H9 (cell line): ENCODE measurements around the gene TAOK1. TPM values are rescaled to one million over a fixed set of nuclear protein-coding genes. Genes with fewer than 3 reads are reported as not detected.

ENCODE experiments used
- DNase-seq: peaks from one replicate; pipeline ENCODE4 v3.0.0-alpha.2; 2017
- H2AFZ ChIP-seq: one replicate; pipeline ENCODE4 v1.6.1; 2013; ENCODE audit warnings: mild to moderate bottlenecking, low read length, control low read depth, moderate library complexity
- H2AK5ac ChIP-seq: 2 replicates; pipeline ENCODE4 v1.6.1; 2013; ENCODE audit warnings: low read length, control low read depth, mixed read lengths; ENCODE audit not compliant: insufficient read length
- H2BK120ac ChIP-seq: one replicate; pipeline ENCODE4 v1.6.1; 2013; ENCODE audit warnings: low read depth, mild to moderate bottlenecking, low read length, control low read depth, inconsistent platforms; ENCODE audit not compliant: poor library complexity, severe bottlenecking
- H2BK12ac ChIP-seq: 2 replicates; pipeline ENCODE4 v1.6.1; 2013; ENCODE audit warnings: low read length, control low read depth, mixed read lengths, low read depth; ENCODE audit not compliant: insufficient read length
- H2BK15ac ChIP-seq: 2 replicates; pipeline ENCODE4 v1.6.1; 2013; ENCODE audit warnings: low read depth, low read length, control low read depth
- H2BK20ac ChIP-seq: one replicate; pipeline ENCODE4 v1.6.1; 2013; ENCODE audit warnings: low read depth, mild to moderate bottlenecking, low read length, control low read depth, inconsistent platforms; ENCODE audit not compliant: poor library complexity, severe bottlenecking
- H2BK5ac ChIP-seq: 2 replicates; pipeline ENCODE4 v1.6.1; 2013; ENCODE audit warnings: low read length, control low read depth, mixed read lengths; ENCODE audit not compliant: insufficient read length
- H3K14ac ChIP-seq: 2 replicates; pipeline ENCODE4 v1.6.1; 2013; ENCODE audit warnings: low read length, control low read depth; ENCODE audit not compliant: insufficient read depth
- H3K18ac ChIP-seq: 2 replicates; pipeline ENCODE4 v1.6.1; 2013; ENCODE audit warnings: low read depth, mild to moderate bottlenecking, mixed read lengths, low read length, control low read depth; ENCODE audit not compliant: insufficient read length
- H3K23ac ChIP-seq: 2 replicates; pipeline ENCODE4 v1.6.1; 2013; ENCODE audit warnings: low read length, control low read depth, mixed read lengths, low read depth; ENCODE audit not compliant: insufficient read length
- H3K23me2 ChIP-seq: 2 replicates; pipeline ENCODE4 v1.6.1; 2013; ENCODE audit warnings: low read depth, mild to moderate bottlenecking, mixed read lengths, low read length, control low read depth; ENCODE audit not compliant: insufficient read length, poor library complexity, severe bottlenecking
- H3K27ac ChIP-seq: 2 replicates; pipeline ENCODE4 v1.5.1; 2013; ENCODE audit warnings: low read length, control low read depth, mixed read lengths, low read depth; ENCODE audit not compliant: insufficient read length
- H3K27me3 ChIP-seq: 2 replicates; pipeline ENCODE4 v1.6.1; 2013; ENCODE audit warnings: low read length, control low read depth, inconsistent platforms; ENCODE audit not compliant: insufficient read depth
- H3K4ac ChIP-seq: 2 replicates; pipeline ENCODE4 v1.6.1; 2013; ENCODE audit warnings: low read depth, mild to moderate bottlenecking, control low read depth, inconsistent platforms, low read length, moderate library complexity
- H3K4me1 ChIP-seq: 2 replicates; pipeline ENCODE4 v1.6.1; 2013; ENCODE audit warnings: low read length, control low read depth, inconsistent platforms; ENCODE audit not compliant: insufficient read depth
- H3K4me2 ChIP-seq: 2 replicates; pipeline ENCODE4 v1.6.1; 2013; ENCODE audit warnings: low read length, control low read depth, mixed read lengths; ENCODE audit not compliant: insufficient read length, insufficient read depth
- H3K56ac ChIP-seq: 2 replicates; pipeline ENCODE4 v1.6.1; 2013; ENCODE audit warnings: low read depth, mild to moderate bottlenecking, mixed read lengths, low read length, control low read depth; ENCODE audit not compliant: insufficient read length
- H3K79me1 ChIP-seq: 2 replicates; pipeline ENCODE4 v1.6.1; 2013; ENCODE audit warnings: low read depth, mild to moderate bottlenecking, moderate library complexity, low read length, control low read depth, inconsistent platforms; ENCODE audit not compliant: insufficient read depth, poor library complexity, severe bottlenecking
- H3K79me2 ChIP-seq: 2 replicates; pipeline ENCODE4 v1.6.1; 2013; ENCODE audit warnings: low read length, control low read depth, inconsistent platforms; ENCODE audit not compliant: insufficient read depth
- H3K9ac ChIP-seq: 2 replicates; pipeline ENCODE4 v1.6.1; 2013; ENCODE audit warnings: low read length, control low read depth, mixed read lengths; ENCODE audit not compliant: insufficient read length; ENCODE audit errors: extremely low read depth
- H3K9me3 ChIP-seq: one replicate; pipeline ENCODE4 v1.6.1; 2013; ENCODE audit warnings: low read depth, low read length, inconsistent platforms; ENCODE audit not compliant: control insufficient read depth
- H3T11ph ChIP-seq: one replicate; pipeline ENCODE4 v1.6.1; 2013; ENCODE audit warnings: mild to moderate bottlenecking, low read length, control low read depth, inconsistent platforms
- H4K20me1 ChIP-seq: one replicate; pipeline ENCODE4 v1.6.1; 2013; ENCODE audit not compliant: control insufficient read depth, insufficient read length, insufficient read depth
- H4K5ac ChIP-seq: 2 replicates; pipeline ENCODE4 v1.6.1; 2013; ENCODE audit warnings: low read depth, mild to moderate bottlenecking, mixed read lengths, low read length, control low read depth; ENCODE audit not compliant: insufficient read length
- H4K8ac ChIP-seq: replicated peaks from 2 replicates; pipeline ENCODE4 v1.6.1; 2013; ENCODE audit warnings: low read length, control low read depth, mixed read lengths, low read depth; ENCODE audit not compliant: insufficient read length
- H4K91ac ChIP-seq: 2 replicates; pipeline ENCODE4 v1.6.1; 2013; ENCODE audit warnings: low read depth, mild to moderate bottlenecking, moderate library complexity, mixed read lengths, low read length, control low read depth; ENCODE audit not compliant: insufficient read length
- H3K27ac Mint-ChIP-seq, 3 experiments: 2 replicates in 2 of 3; 3 replicates in 1 of 3; pipeline ENCODE4 v1.8.0; 2020 to 2021; ENCODE audit warnings: mixed read lengths in 3 of 3, mild to moderate bottlenecking in 1 of 3, moderate library complexity in 1 of 3
- H3K27me3 Mint-ChIP-seq: 2 replicates; pipeline ENCODE4 v1.8.0; 2021; ENCODE audit warnings: low read depth, mild to moderate bottlenecking, moderate library complexity, mixed read lengths
- H3K36me3 Mint-ChIP-seq, 3 experiments: 2 replicates in 2 of 3; 3 replicates in 1 of 3; pipeline ENCODE4 v1.8.0; 2020 to 2021; ENCODE audit warnings: low read depth in 3 of 3, mixed read lengths in 3 of 3; ENCODE audit not compliant: insufficient read depth in 1 of 3
- H3K4me1 Mint-ChIP-seq, 2 experiments: 2 replicates each; pipeline ENCODE4 v1.8.0; 2020; ENCODE audit warnings: mixed read lengths in 2 of 2
- H3K4me3 Mint-ChIP-seq, 2 experiments: 2 replicates in 1 of 2; 3 replicates in 1 of 2; pipeline ENCODE4 v1.8.0; 2020 to 2021; ENCODE audit warnings: mild to moderate bottlenecking in 2 of 2, mixed read lengths in 2 of 2, moderate library complexity in 1 of 2
- H3K9me3 Mint-ChIP-seq, 2 experiments: 2 replicates in 1 of 2; 3 replicates in 1 of 2; pipeline ENCODE4 v1.8.0; 2020; ENCODE audit warnings: mild to moderate bottlenecking in 2 of 2, mixed read lengths in 2 of 2, moderate library complexity in 1 of 2
- CTCF ChIP-seq: fragments of 200-600 bp; sonication (generic); conservative IDR thresholded peaks from 3 replicates; pipeline ENCODE4 v1.8.0; 2021; ENCODE audit warnings: antibody characterized with exemption, mild to moderate bottlenecking
- WGBS: extraction: QIAGEN DNeasy Blood & Tissue Kit; methylation state at CpG from one replicate; pipeline ENCODE4 v1.1.7; 2013; ENCODE audit warnings: missing lambda C conversion rate, low lambda C conversion rate, mixed read lengths; ENCODE audit not compliant: insufficient read length; ENCODE audit errors: extremely low coverage; 5-methylcytosine and 5-hydroxymethylcytosine counted together
- total RNA-seq: library from RNA; stranded (reverse); gene quantifications from 2 replicates; pipeline ENCODE4 v1.2.1, GENCODE V29; 2021

TAOK1 gene
- total RNA-seq, 1 experiment from 2014 or later, result 93.0 TPM

GRCh38 chr17:29359777-29360176 is 30.4 kb upstream of the TAOK1 start:
- Histone ChIP-seq H3K79me1 (no peaks in the 10 kb centered on the region), H2AK5ac (no peak overlapping the region), H3K18ac (no peak overlapping the region), H3K14ac (no peak overlapping the region), H2BK120ac (no peak overlapping the region), H4K8ac (no peak overlapping the region), H4K20me1 (no peaks in the 10 kb centered on the region), H2BK12ac (no peak overlapping the region), H3K23ac (no peak overlapping the region), H3K4ac (no peak overlapping the region), H2BK20ac (no peak overlapping the region), H3K9ac (no peak overlapping the region), H3K4me2 (no peak overlapping the region), H3K79me2 (no peaks in the 10 kb centered on the region), H3K9me3 (no peaks in the 10 kb centered on the region), H3K56ac (no peak overlapping the region), H3T11ph (no peak overlapping the region), H3K23me2 (no peaks in the 10 kb centered on the region), H2BK5ac (no peak overlapping the region), H3K27ac (no peak overlapping the region), H2AFZ (no peak overlapping the region), H4K5ac (no peak overlapping the region), H4K91ac (no peak overlapping the region), H3K4me1 (no peaks in the 10 kb centered on the region), H3K27me3 (no peaks in the 10 kb centered on the region), H2BK15ac (no peak overlapping the region)
- Mint-ChIP-seq H3K4me3 (no peak overlapping the region), H3K9me3 (no peaks in the 10 kb centered on the region), H3K4me1 (no peaks in the 10 kb centered on the region), H3K27ac (no peak overlapping the region; a peak in 1 of 7 replicates), H3K27me3 (no peaks in the 10 kb centered on the region), H3K36me3 (no peaks in the 10 kb centered on the region)
- WGBS, result no CpG with 5 or more reads among the region's 3 CpGs
- TF ChIP-seq CTCF, result no peak
- DNase-seq, result no peak
